GM12891 (cell line): Measurements from ENCODE around the gene BRPF1.

Experiments used
- PAX5 ChIP-seq: IDR thresholded peaks from 2 replicates; pipeline ENCODE4 v1.6.1; 2011; ENCODE audit warnings: low read length, moderate library complexity, mild to moderate bottlenecking; ENCODE audit not compliant: insufficient read depth, severe bottlenecking
- POLR2A ChIP-seq: IDR thresholded peaks from 2 replicates; pipeline ENCODE4 v1.6.1; 2011; ENCODE audit warnings: low read depth, low read length, control low read depth
- POLR2AphosphoS5 ChIP-seq: IDR thresholded peaks from 2 replicates; pipeline ENCODE4 v1.6.1; 2011; ENCODE audit warnings: low read depth, low read length, control low read depth
- POU2F2 ChIP-seq: IDR thresholded peaks from 2 replicates; pipeline ENCODE4 v1.6.1; 2011; ENCODE audit warnings: low read depth, mild to moderate bottlenecking, control low read depth, low read length, moderate library complexity
- SPI1 ChIP-seq: IDR thresholded peaks from 2 replicates; pipeline ENCODE4 v1.6.1; 2011; ENCODE audit warnings: low read depth, low read length, control low read depth
- TAF1 ChIP-seq: IDR thresholded peaks from 2 replicates; pipeline ENCODE4 v1.6.1; 2011; ENCODE audit warnings: low read depth, low read length, control low read depth

- TF ChIP-seq TAF1, result no peak
- no peak for TF ChIP-seq POLR2AphosphoS5
- TF ChIP-seq POLR2A, result no peak
- TF ChIP-seq SPI1, result no peak
- no peak for TF ChIP-seq POU2F2
- no peak for TF ChIP-seq PAX5
These were observed 16.4 kb upstream of the BRPF1 start for GRCh38 chr3:9715136-9715535.
